Measurements from ENCODE around the gene FAM13C.

DNA sequence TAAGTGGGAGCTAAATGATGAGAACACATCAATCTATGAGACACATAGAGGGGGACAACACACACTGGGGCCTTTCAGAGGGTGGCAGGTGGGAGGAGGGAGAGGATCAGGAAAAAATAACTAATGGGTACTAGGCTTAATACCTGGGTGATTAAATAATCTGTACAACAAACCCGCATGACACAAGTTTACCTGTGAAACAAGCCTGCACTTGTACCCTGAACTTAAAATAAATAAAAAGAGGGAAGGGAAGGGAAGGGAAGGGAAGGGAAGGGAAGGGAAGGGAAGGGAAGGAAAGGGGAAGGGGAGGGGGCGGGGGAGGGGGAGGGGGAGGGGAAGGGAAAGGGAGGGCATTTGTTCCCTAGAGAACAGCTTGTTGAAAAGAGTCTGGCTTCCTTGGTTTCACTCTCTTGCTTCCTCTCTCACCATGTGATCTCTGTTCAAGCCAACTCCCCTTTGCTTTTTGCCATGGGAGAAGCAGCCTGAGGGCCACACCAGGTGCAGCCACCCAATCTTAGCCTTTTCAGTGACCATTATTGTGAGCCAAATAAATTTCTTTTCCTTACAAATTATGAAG, 57.7 kb downstream of the FAM13C start:
- no peak for TF ChIP-seq POLR2A (IDR thresholded peaks at IDR 0.05; ENCODE audit: low read depth, low read length)
- no peak for TF ChIP-seq TAF1 (IDR thresholded peaks at IDR 0.05; ENCODE audit: low read depth, low read length)
- no peak for TF ChIP-seq POLR2AphosphoS5 (IDR thresholded peaks at IDR 0.05; ENCODE audit: low read depth, low read length)
- TF ChIP-seq POU2F2 (IDR thresholded peaks at IDR 0.05; ENCODE audit: low read depth, low read length): no peak

Data from GM12891 (cell line).